HFFc6 (cell line): ENCODE results near the gene TM6SF1. TPM values are rescaled to one million over a fixed set of nuclear protein-coding genes. Genes with fewer than 3 reads are reported as not detected.
"Not testable (repeated sequence)": the region's sequence is repeated elsewhere in the genome, so short reads cannot be mapped to it uniquely, and the experiment has no call there.

ENCODE experiments used
- DNase-seq: peaks from one replicate; pipeline ENCODE4 v3.0.0-alpha.2; 2018
- H3K27ac Mint-ChIP-seq: 2 replicates; pipeline ENCODE4 v1.8.0; 2020; ENCODE audit warnings: mild to moderate bottlenecking, mixed read lengths
- H3K27me3 Mint-ChIP-seq: 2 replicates; pipeline ENCODE4 v1.8.0; 2021; ENCODE audit warnings: mild to moderate bottlenecking, moderate library complexity, mixed read lengths; ENCODE audit not compliant: insufficient read depth
- H3K36me3 Mint-ChIP-seq: 2 replicates; pipeline ENCODE4 v1.8.0; 2021; ENCODE audit warnings: low read depth, mixed read lengths
- H3K4me1 Mint-ChIP-seq: 2 replicates; pipeline ENCODE4 v1.8.0; 2020; ENCODE audit warnings: low read depth, mixed read lengths
- H3K4me3 Mint-ChIP-seq: 2 replicates; pipeline ENCODE4 v1.8.0; 2020; ENCODE audit warnings: mild to moderate bottlenecking, moderate library complexity, mixed read lengths
- H3K9me3 Mint-ChIP-seq: 2 replicates; pipeline ENCODE4 v1.8.0; 2020; ENCODE audit warnings: mild to moderate bottlenecking, mixed read lengths
- total RNA-seq, 6 experiments: library from RNA; stranded (reverse); fragmentation: NEBNext Ultra II Directional; extraction: Animal tissue kit (Norgen Biotek cat#: 25700); gene quantifications; 2 replicates in 1 of 6; 3 replicates in 5 of 6; pipeline ENCODE4 v1.2.3, GENCODE V29; 2021
- TF ChIP-seq, protein P1 (sequence below): fragments of 200-600 bp; sonication (generic); IDR thresholded peaks from 2 replicates; pipeline ENCODE4 v1.5.0; 2021; ENCODE audit warnings: antibody characterized with exemption, mild to moderate bottlenecking

The TM6SF1 gene
- total RNA-seq, 6 experiments from 2014 or later = 0.25 to 0.46 (median 0.42) TPM; not detected in 2

DNA sequence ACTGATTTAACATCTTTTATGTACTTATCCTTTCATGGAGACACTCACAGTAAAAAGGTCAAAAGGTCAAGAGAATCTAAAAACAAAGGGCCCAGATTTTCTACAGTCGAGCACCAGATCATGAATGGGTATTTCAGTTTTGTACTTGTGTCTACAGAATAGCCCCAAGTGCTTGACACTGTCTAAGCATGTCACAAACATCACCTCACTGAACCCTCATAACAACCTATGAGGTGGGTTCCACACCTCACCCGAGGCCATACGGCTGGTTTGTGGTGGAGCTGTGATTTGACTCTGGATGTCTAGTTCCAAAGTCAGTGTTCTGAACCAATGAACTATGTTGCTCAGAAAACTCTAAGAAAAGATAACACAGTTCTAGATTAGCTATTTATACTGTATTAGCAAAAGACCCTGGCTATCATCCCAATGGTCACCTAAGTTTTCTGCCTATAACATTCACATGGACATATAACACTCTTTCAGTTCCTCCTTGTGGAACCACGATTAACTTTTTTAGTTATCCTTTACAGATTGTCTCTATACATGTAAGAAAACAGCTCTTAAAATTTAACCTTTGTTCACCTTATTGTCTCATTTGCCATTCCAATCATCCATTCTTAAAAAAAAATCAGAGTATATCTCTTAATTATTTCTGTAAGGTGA lies 25.5 kb downstream of the TM6SF1 start:
- DNase-seq = no peak
- no peaks in the 10 kb centered on the region for H3K4me1 Mint-ChIP-seq
- TF ChIP-seq, protein P1, sequence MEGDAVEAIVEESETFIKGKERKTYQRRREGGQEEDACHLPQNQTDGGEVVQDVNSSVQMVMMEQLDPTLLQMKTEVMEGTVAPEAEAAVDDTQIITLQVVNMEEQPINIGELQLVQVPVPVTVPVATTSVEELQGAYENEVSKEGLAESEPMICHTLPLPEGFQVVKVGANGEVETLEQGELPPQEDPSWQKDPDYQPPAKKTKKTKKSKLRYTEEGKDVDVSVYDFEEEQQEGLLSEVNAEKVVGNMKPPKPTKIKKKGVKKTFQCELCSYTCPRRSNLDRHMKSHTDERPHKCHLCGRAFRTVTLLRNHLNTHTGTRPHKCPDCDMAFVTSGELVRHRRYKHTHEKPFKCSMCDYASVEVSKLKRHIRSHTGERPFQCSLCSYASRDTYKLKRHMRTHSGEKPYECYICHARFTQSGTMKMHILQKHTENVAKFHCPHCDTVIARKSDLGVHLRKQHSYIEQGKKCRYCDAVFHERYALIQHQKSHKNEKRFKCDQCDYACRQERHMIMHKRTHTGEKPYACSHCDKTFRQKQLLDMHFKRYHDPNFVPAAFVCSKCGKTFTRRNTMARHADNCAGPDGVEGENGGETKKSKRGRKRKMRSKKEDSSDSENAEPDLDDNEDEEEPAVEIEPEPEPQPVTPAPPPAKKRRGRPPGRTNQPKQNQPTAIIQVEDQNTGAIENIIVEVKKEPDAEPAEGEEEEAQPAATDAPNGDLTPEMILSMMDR = no peak

DNA sequence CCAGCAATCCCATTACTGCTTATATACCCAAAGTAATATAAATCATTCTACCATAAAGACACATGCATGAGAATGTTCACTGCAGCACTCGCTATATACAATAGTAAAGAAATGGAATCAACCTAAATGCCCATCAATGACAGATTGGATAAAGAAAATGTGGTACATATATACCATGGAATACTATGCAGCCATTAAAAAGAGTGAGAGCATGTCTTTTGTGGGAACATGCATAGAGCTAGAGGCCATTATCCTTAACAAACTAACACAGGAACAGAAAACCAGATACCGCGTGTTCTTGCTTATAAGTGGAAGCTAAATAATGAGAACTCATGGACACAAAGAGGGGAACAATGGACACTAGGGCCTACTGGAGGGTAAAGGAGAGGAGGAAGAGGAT lies 34.7 kb downstream of the TM6SF1 start:
- H3K27ac Mint-ChIP-seq, DNase-seq, H3K27me3 Mint-ChIP-seq, H3K9me3 Mint-ChIP-seq, H3K4me3 Mint-ChIP-seq, H3K4me1 Mint-ChIP-seq: not testable (repeated sequence)
- H3K36me3 Mint-ChIP-seq = peaks cover 33% of the 10 kb centered on the region

More for the DNA sequence above, 25.5 kb downstream of the TM6SF1 start:
- Mint-ChIP-seq H3K4me3 (no peak overlapping the region), H3K9me3 (no peaks in the 10 kb centered on the region), H3K27me3 (no peaks in the 10 kb centered on the region), H3K27ac (no peak overlapping the region), H3K36me3 (no peaks in the 10 kb centered on the region)

DNA sequence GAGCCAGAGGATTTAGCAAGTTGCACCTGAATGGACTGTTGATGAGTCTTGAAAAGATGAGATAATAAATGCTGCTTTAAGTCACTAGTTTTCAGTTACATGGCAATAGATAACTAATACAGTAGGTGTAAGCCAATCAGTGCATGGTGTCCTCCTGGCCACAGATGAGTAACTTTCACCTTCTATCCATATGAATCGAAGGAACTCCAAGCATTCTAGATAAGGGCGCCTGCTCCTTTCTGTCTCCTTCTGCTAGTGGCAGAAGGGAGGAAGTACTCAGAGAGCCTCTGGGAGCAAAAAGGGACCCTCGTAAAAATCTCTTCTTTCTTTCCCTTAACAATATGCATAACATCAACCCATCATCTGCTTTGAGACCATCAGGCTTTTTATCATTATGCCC lies 37.3 kb downstream of the TM6SF1 start:
- Mint-ChIP-seq H3K36me3 (peaks cover 44% of the 10 kb centered on the region), H3K27me3 (no peaks in the 10 kb centered on the region), H3K4me3 (no peak overlapping the region), H3K4me1 (no peaks in the 10 kb centered on the region), H3K27ac (no peak overlapping the region), H3K9me3 (no peaks in the 10 kb centered on the region)
- TF ChIP-seq, protein P1 = no peak
- DNase-seq = no peak

DNA sequence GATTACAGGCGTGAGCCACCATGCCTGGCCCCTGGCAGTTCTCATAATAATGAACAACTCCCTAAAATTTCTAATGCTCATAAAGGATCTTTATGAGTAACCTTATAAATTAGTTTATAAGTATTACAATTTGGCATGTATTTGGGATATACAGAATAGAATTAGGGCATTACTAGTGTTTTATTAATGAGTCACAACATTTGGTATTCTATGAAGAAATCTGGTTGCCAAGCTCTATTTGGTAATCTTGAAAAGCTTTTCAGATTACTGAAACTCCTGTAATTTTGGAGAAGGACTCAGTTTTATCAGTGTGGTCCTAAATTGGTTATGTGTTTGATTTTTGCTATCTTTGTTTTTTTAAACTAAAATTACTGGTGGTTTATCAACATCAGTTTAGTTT lies 45.8 kb downstream of the TM6SF1 start:
- Mint-ChIP-seq H3K27me3 (no peaks in the 10 kb centered on the region), H3K27ac (no peak overlapping the region), H3K9me3 (no peaks in the 10 kb centered on the region), H3K36me3 (peaks cover 23% of the 10 kb centered on the region), H3K4me3 (no peak overlapping the region), H3K4me1 (peaks cover 15% of the 10 kb centered on the region)
- no peak for DNase-seq
- TF ChIP-seq, protein P1 = no peak

DNA sequence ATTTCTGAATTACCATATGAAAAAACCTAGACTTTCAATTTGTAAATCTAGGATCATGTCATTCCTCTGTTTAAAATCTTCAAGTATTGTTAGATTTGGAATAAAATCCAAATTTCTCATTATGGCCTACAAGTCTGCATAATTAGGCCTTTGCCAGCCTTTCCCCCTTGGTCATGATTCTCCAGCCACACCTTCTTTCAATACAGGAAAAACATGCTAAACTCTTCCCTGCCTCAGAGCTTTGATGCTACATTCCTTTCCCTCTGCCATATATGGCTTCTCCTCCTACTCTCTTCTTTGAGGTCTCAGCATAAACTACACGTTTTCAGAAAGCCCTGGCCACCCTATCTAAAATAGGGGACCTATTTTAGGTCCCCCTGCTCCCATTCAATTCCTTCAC lies 48.5 kb downstream of the TM6SF1 start:
- Mint-ChIP-seq H3K27me3 (no peaks in the 10 kb centered on the region), H3K27ac (no peak overlapping the region), H3K4me1 (peaks cover 20% of the 10 kb centered on the region), H3K36me3 (peaks cover 15% of the 10 kb centered on the region), H3K4me3 (no peak overlapping the region), H3K9me3 (no peaks in the 10 kb centered on the region)
- TF ChIP-seq, protein P1 = no peak
- no peak for DNase-seq

DNA sequence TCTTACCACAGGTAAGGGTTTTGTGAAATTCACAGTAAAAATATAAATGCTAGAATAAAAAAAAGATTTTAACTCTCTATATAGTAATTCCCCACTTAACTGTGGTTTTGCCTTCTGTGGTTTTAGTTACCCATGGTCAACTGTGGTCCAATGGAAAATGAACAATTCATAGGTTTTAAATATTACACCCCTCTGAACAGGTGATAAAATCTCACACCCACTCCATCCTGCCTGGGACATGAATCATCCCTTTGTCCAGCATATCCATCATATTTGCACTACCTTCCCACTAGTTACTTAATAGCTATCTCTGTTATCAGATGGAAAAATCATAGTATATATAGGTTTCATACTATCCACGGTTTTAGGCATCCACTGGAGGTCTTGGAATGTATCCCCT lies 50.9 kb downstream of the TM6SF1 start:
- no peak overlapping the region for H3K4me3 Mint-ChIP-seq
- H3K36me3 Mint-ChIP-seq = peaks cover 33% of the 10 kb centered on the region
- H3K4me1 Mint-ChIP-seq = peaks cover 40% of the 10 kb centered on the region
- H3K27ac Mint-ChIP-seq = no peak overlapping the region
- no peaks in the 10 kb centered on the region for H3K27me3 Mint-ChIP-seq
- no peak for DNase-seq
- TF ChIP-seq, protein P1 = no peak
- H3K9me3 Mint-ChIP-seq = no peaks in the 10 kb centered on the region
